Ovary (tissue), 9 donors: ENCODE measurements around the gene ZNF263. TPM values are rescaled to one million over a fixed set of nuclear protein-coding genes. Genes with fewer than 3 reads are reported as not detected.

Source experiments
- DNase-seq, 5 donors: peaks; one replicate each; pipeline ENCODE4 v3.0.0-alpha.2; 2019 to 2020
- H3K27ac ChIP-seq, 2 donors: fragments of 200-600 bp; one replicate each; pipeline versions ENCODE4 v1.5.1 to v1.8.0; 2019 to 2022
- H3K27me3 ChIP-seq: fragments of 200-600 bp; one replicate; pipeline ENCODE4 v1.8.0; 2022
- H3K36me3 ChIP-seq: fragments of 200-600 bp; sonication (generic); one replicate; pipeline ENCODE4 v1.5.1; 2019
- H3K4me1 ChIP-seq: one replicate; pipeline ENCODE4 v1.8.1; 2013; ENCODE audit warnings: mild to moderate bottlenecking, moderate library complexity; ENCODE audit not compliant: insufficient read depth
- H3K4me3 ChIP-seq: fragments of 200-600 bp; sonication (generic); one replicate; pipeline ENCODE4 v1.5.1; 2017
- H3K9me3 ChIP-seq, 2 donors: fragments of 200-600 bp in 1 of 2; sonication (generic) in 1 of 2; one replicate each; pipeline versions ENCODE4 v1.5.1 to v1.8.1; 2013 to 2019; ENCODE audit warnings: mild to moderate bottlenecking in 1 of 2, moderate library complexity in 1 of 2
- CTCF ChIP-seq, 3 donors: fragments of 450-650 bp in 2 of 3; fragments of 200-600 bp in 1 of 3; IDR thresholded peaks; one replicate each; pipeline versions ENCODE4 v1.5.1 to v1.8.0; 2016 to 2022; ENCODE audit warnings: antibody characterized with exemption in 3 of 3, mild to moderate bottlenecking in 1 of 3
- EP300 ChIP-seq: sonication (generic); formaldehyde crosslinking; IDR thresholded peaks from one replicate; pipeline ENCODE4 v1.6.1; 2017; ENCODE audit warnings: antibody characterized with exemption
- POLR2A ChIP-seq: fragments of 450-650 bp; IDR thresholded peaks from one replicate; pipeline ENCODE4 v1.6.1; 2017; ENCODE audit warnings: antibody characterized with exemption, mild to moderate bottlenecking, moderate library complexity
- WGBS, 3 donors: extraction: QIAGEN DNeasy Blood & Tissue Kit in 1 of 3; methylation state at CpG; one replicate each; pipeline versions ENCODE4 v1.1.5 to v1.1.7; 2013 to 2017; 5-methylcytosine and 5-hydroxymethylcytosine counted together
- intact Hi-C, 4 donors: fragments of 100-400 bp; cut with DNase I; formaldehyde crosslinking; loops; one replicate each; pipeline versions ENCODE4 v1.11.0 to v1.15.1; 2022 to 2023
- polyA plus RNA-seq, 2 donors: library from polyadenylated mRNA; stranded (reverse); fragments of 200-250 nt in 1 of 2; fragments of 350-450 nt in 1 of 2; fragmentation: Illumina TruSeq in 1 of 2; extraction: RNeasy Lipid Tissue Mini Kit (QIAGEN cat#74804) in 1 of 2; gene quantifications; one replicate each; pipeline ENCODE4 v1.2.3, GENCODE V29; 2013 to 2014
- total RNA-seq, 7 donors: library from RNA; depleted of rRNA in 2 of 7; stranded (reverse); fragments of >200 nt in 2 of 7; fragmentation: NEBNext Ultra II Directional in 3 of 7; extraction: Animal tissue kit (Norgen Biotek cat#: 25700) in 3 of 7; gene quantifications; one replicate each; pipeline versions ENCODE4 v1.1.0 to v1.2.4, GENCODE V29; 2016 to 2023
- donor health status: DM: no; HTN: no; CAD: no; lungs with moderate emphysema.
- donor health status: DM: no; HTN: no; CAD: no.
- donor health status: Bipolar disorder and iron deficiency.
- donor health status: DM: yes; HTN: yes; CAD: no.
- donor health status: DM: no; HTN: no; CAD: no.
- donor health status: DM: yes; HTN: yes; CAD: no.

The ZNF263 gene
- total and polyA plus RNA-seq, 9 donors, result 31.2 to 46.1 (median 33.2) TPM

GRCh38 chr16:3252967-3253366 is 30.3 kb upstream of the ZNF263 start:
- Histone ChIP-seq H3K4me1 (no peaks in the 10 kb centered on the region), H3K9me3 (no peaks in the 10 kb centered on the region), H3K27me3 (no peaks in the 10 kb centered on the region), H3K27ac (no peak overlapping the region), H3K4me3 (no peak overlapping the region), H3K36me3 (no peaks in the 10 kb centered on the region)
- no peak for DNase-seq
- intact Hi-C loops, result no loop called here
- TF ChIP-seq EP300 (no peak), CTCF (IDR thresholded peaks at IDR 0.05) (no peak), POLR2A (no peak)
- 70 to 79% (median 72%) methylated on average over 4 of the region's 4 CpGs for WGBS, 3 donors

GRCh38 chr16:3254309-3254708 is 29.0 kb upstream of the ZNF263 start:
- H3K36me3 ChIP-seq, result no peaks in the 10 kb centered on the region
- H3K27ac ChIP-seq, result no peak overlapping the region
- H3K4me1 ChIP-seq, result no peaks in the 10 kb centered on the region
- WGBS, 3 donors, result 47 to 69% (median 49%) methylated on average over 35 of the region's 35 CpGs
- intact Hi-C loops, result no loop called here
- TF ChIP-seq EP300 (no peak), POLR2A (no peak), CTCF (IDR thresholded peaks at IDR 0.05) (no peak)
- no peaks in the 10 kb centered on the region for H3K27me3 ChIP-seq
- H3K9me3 ChIP-seq, result no peaks in the 10 kb centered on the region
- no peak for DNase-seq
- no peak overlapping the region for H3K4me3 ChIP-seq

GRCh38 chr16:3256146-3256865 is 27.0 kb upstream of the ZNF263 start, which contains the start of gene MEFV:
TSS of gene MEFV (minus strand) at chr16:3256633. CDS start at chr16:3256587, 46 bp downstream.
- no peak within 1 kb of the TSS for H3K4me3 ChIP-seq
- no peaks in the 10 kb centered on the region for H3K9me3 ChIP-seq
- no peaks in the 10 kb centered on the region for H3K36me3 ChIP-seq
- 71 to 80% (median 77%) methylated on average over 14 of the region's 14 CpGs for WGBS, 3 donors
- H3K27ac ChIP-seq, result no peak within 1 kb of the TSS
- TF ChIP-seq EP300 (no peak), POLR2A (no peak), CTCF (IDR thresholded peaks at IDR 0.05) (no peak)
- no peak for DNase-seq
- H3K27me3 ChIP-seq, result no peaks in the 10 kb centered on the region
- no peaks in the 10 kb centered on the region for H3K4me1 ChIP-seq
- intact Hi-C loops, result no loop called here

- no peak overlapping the region for H3K27ac ChIP-seq
- H3K9me3 ChIP-seq, result no peaks in the 10 kb centered on the region
- TF ChIP-seq CTCF (IDR thresholded peaks at IDR 0.05), result no peak
- no peak for TF ChIP-seq POLR2A
- no peak for TF ChIP-seq EP300
- WGBS, 3 donors, result 72 to 75% (median 72%) methylated on average over 9 of the region's 9 CpGs
- H3K36me3 ChIP-seq, result no peaks in the 10 kb centered on the region
- intact Hi-C loops, result no loop called here
- no peak overlapping the region for H3K4me3 ChIP-seq
- no peaks in the 10 kb centered on the region for H3K27me3 ChIP-seq
- no peaks in the 10 kb centered on the region for H3K4me1 ChIP-seq
- DNase-seq, result no peak
Measured at GRCh38 chr16:3256866-3257465, 26.3 kb upstream of the ZNF263 start.
